TTC549 (cell line): Measurements from ENCODE around the gene IRF2BP1.
"Not testable (repeated sequence)": the region's sequence is repeated elsewhere in the genome, so short reads cannot be mapped to it uniquely, and the experiment has no call there.

Source experiments
- FAIRE-seq: peaks from 2 replicates; lab custom pipeline; 2012; peaks lifted over from hg19 to GRCh38; lab: Jason Lieb, UNC

IRF2BP1 gene

DNA sequence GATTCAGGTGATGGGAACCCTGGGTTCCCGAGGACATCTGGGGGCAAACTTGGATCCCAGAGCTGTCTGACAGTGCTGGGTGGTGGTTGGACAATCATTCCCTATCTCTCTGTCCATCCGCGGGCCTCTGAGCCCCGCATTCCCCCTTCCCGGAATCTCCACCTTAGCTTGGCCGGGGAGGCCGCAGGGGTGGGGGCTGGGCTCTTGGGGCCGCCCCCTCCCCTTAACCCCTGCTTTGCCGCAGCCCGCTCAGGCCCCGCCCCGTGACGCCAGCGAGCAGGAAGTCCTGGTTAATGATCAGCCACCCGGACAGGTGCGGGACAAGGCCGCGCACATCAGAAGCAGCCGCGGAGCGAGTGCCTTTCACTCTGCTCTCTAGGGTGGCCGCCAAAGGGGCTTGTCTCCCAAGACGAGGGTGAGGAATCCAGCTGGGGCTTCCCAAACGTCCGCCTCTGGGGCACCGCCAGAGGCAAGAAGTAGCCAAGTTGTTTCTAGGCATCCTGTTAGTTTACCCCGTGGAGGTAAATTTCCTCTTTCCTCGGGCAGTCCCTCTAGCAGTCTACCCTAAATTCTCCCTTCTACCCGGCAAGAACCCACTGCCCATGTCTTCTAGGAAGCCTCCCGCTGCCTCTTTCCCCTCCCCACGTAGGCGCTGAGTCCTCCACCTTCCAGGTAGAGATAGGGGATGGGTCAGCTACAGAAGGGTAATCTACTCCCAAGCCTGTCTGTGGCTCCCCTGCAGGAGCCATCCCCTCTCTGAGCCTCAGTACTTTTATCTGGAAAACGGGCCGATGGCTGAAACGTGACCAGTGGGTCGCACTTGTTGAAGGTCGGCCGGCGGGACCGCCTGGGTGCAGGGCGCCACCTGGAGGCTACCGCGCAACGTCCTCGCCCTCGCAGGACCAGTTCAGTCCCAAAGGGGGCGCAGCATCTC, 3.0 kb downstream of the IRF2BP1 start:
- FAIRE-seq = no peak

DNA sequence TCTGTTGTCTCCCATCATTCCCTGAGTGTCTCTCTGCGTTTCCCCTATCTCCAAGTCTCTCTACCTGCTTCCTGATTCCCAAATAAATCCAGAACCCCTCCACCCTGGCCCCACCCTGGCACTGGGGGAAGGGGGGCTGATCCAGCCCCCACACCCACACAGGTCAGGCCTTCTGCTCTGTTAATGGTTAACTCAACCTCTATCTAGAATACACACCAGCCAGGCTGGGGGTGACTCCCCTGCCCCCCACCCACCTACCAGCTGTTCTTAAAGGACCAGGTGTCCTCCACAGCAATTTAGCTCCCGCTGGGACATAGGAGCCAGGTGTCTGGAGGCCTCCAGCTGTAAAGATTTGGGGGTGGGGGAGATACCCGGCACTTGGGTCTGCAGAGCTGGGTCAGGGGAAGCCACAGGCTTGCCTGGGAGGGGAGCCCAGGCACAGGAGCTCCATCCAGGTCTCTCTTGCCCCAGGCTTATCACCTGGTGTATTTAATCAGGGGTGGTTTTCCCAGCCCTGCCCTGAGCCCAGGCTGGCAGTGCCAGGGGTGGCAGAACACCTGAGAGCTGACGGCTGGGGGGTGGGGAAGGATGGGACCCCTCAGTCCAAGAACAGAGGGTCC, 3.9 kb downstream of the IRF2BP1 start:
- no peak for FAIRE-seq

DNA sequence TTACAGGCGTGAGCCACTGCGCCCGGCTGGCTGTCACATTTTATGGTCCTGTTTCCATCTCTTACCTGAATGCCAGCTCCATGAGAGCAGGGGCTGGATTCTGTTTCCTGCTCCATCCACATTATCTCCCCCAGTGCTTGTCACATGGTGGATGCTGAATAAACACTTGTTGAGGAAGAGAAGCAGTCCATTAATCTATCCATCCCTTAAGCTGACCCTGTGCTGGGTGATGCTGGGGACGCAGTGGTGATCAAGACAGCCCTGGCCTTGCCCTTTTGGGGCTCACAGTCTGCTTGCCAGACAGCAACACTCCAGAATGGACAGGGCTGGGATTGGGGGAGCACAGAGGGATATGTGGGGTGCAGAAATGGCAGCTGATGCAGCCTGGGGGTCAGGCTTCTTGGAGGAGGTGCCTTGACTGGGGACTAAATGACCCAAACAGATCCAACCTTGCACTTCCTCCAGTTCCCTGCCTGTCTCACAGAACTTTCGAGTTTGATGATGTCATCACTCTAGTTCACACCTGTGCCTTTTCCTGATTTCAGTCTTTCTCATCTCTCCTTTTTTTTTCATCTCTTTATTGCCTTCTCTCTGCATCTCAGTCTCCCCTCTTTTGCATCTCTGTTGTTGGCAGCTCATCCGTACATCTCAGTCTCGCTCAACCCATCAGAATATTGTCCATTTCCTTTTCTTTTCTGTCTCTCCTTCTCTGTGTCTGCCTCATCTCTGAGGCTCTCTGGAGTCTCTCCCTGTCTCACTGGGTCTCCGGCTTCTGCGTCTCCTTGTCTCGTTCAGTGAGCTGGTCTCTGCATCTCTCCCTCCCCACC, 4.6 kb downstream of the IRF2BP1 start:
- no peak for FAIRE-seq

DNA sequence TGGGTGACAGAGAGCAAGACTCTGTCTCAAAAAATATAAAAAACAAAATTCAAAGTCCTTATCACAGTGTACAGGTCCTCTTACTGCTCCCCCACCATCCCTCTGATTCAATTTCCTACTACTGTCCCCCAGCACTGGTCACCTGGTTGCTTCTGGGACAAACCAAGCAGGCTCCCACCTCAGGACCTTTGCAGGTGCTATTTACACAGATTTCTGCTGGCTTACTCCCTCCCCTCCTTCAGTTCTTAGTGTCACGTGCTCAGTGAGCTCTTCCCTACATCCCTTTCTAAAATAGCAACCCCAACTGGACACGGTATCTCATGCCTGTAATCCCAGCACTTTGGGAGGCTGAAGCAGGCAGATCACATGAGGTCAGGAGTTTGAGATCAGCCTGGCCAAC, 6.0 kb downstream of the IRF2BP1 start:
- no peak for FAIRE-seq

DNA sequence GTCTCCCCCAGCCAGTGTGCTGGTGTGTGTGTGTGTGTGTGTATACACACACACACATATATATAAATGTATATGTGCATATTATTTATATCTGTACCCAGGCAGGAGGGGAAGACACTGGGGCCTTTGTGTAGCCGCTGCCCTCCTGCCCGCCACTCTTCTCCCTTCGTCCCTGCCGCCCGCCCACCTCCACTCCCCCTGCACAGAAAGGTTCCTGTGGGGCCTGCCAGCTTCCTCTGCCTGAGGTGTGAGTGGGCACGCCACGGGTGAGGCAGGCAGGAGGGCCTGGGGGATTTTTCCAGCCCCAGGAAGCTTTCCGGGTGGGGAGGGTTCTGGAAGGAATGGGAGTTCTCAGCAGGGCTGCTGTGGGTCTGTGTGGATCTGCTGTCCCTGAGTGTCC, 6.9 kb downstream of the IRF2BP1 start:
- FAIRE-seq = no peak

DNA sequence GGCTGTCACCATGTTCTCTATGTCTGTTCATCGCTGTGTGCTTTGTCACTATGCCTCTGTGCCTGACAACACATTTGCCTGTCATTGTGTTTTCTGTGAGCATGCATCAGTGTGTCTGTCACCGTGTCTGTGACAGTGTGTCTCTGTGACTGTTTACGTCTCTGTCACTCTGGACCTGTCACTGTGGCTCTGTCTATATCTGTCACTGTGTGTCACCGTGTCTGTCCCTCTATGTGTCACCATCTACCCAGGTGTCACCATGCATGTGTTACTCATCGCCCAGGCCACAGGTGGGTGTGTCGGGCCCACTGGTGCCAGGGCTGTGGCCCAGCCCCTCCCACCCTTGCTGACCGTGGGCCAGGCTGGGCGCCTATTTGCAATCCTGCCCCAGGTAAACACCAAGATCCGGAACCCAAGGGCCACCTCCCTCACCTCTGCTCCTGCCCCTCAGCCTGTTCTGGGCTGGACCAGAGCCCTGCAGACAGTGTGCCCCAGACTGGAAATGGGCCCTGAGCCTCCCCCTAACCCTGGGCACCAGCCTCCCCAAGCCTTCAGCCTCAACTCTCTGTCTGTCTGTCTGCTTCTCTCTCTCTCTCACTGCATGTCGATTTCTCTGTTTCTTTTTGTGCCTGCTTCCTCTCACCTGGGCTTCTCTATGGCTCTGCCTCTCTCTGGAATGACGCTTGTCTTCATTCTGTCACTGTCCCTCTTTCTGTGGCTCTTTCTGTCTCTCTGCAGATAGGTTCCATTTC, 7.7 kb downstream of the IRF2BP1 start:
- FAIRE-seq = no peak

DNA sequence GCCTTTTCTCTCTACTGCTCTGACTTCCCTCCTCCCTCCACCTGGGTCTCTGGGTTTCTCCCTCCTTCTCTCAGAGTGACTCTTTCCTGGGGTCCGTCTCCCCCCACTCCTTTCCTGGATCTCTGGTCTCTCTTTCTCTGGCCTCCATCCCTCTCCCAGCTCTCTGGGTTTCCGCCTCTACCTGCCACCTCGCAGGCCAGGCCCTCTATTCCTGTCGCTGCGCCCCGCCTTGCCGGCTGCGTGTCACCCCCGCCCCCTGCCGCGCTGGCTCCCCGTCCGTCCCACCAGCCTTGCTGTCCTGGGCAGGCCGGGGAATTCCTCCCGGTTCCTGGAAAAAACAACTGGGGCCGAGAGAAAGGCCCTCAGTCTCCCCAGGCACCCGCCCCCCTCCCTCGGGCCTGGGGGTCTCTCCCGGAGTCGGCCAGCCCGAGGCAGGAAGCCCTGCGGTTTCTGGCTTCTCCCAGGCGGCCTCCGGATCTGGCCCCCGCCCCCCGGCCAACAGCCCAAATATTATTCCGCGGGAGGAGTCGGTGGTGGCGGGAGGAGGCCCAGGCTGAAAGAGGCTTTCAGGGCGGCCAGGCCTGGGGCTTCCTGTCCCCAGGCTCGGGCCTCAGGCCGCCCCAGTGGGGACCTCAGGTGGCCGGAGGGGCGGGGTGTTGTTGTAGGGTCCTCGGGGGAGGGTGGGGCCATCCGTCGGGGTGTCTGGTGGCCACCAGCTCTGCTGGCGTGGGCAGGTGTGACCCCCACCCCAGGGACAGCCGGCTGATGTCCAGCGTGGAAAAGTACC, 9.3 kb downstream of the IRF2BP1 start:
- no peak for FAIRE-seq

DNA sequence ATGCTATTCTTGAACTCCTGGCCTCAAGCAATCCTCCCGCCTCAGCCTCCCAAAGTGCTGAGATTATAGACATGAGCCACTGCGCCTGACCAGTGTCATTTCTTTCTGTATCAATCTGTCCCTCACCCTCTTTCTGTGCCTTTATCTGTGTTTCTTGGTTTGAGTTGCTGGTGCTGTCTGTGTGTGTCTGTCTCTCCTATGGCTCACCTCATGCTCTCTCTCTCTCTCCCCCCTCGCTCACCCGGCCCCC, 9.9 kb downstream of the IRF2BP1 start:
- no peak for FAIRE-seq

DNA sequence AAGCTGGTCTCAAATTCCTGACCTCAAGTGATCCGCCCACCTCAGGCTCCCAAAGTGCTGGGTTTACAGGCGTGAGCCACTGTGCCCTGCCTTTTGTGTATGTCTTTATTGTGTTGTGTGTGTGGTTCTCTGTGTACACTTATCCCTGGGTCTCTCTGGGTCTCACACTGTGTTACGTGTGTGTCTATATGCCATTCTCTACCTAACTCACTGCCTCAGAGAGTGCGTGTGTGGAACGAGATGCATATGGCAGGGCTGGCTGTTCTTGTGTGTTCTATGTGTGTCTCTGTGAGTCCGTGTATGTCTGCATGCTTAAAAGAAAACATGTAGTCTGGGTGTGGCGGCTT, 11.3 kb downstream of the IRF2BP1 start:
- no peak for FAIRE-seq

DNA sequence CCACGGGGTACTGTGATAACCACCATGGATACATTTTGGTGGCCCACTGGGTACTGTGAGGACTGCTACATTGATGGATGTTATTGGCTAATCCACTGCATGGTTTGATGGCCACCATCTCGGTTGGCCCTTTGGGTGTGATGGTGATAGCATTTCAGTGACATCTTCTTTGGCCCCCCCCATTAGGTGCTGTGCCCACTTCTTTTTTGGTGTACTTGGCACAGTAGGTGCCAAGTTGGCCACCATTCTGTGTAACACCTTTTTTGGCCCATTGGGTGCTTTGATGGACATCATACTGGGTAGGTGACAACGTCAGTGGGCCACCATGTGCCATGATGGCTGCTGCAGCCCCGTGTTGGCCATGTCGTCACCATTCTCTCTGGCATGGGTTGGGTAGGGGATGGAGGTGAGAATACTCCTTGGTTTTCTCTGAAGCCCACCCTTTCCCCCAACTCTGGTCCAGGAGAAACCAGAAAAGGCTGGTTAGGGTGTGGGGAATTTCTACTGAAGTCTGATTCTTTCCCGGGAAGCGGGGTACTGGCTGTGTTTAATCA, 12.6 kb downstream of the IRF2BP1 start:
- no peak for FAIRE-seq

DNA sequence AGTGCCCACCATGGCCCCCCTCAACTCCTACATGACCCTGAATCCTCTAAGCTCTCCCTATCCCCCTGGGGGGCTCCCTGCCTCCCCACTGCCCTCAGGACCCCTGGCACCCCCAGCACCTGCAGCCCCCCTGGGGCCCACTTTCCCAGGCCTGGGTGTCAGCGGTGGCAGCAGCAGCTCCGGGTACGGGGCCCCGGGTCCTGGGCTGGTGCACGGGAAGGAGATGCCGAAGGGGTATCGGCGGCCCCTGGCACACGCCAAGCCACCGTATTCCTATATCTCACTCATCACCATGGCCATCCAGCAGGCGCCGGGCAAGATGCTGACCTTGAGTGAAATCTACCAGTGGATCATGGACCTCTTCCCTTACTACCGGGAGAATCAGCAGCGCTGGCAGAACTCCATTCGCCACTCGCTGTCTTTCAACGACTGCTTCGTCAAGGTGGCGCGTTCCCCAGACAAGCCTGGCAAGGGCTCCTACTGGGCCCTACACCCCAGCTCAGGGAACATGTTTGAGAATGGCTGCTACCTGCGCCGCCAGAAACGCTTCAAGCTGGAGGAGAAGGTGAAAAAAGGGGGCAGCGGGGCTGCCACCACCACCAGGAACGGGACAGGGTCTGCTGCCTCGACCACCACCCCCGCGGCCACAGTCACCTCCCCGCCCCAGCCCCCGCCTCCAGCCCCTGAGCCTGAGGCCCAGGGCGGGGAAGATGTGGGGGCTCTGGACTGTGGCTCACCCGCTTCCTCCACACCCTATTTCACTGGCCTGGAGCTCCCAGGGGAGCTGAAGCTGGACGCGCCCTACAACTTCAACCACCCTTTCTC, 13.6 kb downstream of the IRF2BP1 start:
- no peak for FAIRE-seq

DNA sequence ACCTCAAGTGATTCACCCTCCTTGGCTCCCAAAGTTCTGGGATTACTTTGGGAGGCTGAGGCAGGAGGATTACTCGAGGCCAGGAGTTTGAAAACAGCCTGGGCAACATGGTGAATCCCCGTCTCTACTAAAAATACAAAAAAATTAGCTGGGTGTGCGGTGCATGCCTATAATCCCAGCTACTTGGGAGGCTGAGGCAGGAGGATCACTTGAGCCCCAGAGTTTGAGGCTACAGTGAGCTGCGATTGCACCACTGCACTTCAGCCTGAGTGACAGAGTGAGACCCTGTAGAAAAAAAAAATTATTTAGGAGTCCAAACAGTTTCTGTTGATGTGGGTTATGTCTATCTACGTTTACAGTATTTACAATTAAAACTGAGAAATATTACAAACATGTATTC, 15.1 kb downstream of the IRF2BP1 start:
- no peak for FAIRE-seq

DNA sequence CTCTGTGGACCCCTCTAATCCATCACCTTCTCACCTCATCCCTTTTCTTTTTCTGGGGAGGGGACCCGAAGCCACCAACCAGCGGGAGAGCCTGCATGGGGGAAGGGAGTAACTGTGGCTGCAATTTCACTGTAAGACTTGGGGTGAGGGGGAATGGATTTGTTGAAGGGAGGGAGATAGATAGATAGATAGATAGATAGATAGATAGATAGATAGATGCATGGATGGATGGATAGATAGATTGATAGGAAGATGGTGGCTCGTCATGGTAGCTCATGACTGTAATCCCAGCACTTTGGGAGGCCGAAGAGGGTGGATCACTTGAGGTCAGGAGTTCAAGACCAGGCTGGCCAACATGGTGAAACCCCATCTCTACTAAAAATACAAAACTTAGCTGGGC, 18.7 kb downstream of the IRF2BP1 start:
- FAIRE-seq = not testable (repeated sequence)

DNA sequence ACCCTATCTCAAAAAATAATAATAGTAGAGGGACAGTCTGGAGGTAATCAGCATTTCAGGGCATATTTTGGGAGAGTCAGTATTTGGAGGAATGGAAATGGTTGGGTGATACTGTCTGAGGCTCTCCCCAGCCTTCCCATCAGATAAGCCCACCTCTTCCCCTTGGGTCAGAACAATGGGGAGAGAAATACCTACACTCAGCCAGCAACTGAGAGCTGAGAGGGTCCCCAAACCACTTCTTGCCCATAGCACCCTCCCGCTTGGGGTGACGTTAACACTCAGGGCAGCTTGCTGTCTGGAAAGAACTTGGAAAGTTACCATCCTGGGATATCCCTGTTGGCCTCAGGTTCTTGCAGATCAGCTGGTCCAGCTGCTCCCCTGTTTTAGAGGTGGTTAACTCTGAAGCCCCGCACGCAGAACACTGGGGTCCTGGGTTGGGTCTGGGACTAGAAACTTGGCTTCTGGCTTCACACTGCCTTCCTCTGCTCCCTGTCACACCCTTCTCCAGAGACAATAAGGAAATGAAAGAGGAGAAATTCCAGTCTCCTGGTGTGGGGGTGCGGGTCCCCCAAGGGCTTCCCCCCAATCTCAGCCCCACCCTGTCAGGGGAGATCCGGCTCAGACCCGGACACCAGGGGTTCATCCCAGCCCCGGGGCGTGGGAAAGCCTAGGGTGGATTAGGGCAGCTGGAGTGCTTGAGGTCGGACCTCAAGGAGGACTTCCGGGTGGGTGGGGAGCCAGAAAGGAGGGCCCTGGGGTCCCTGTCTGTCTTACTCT, 19.4 kb downstream of the IRF2BP1 start:
- no peak for FAIRE-seq

DNA sequence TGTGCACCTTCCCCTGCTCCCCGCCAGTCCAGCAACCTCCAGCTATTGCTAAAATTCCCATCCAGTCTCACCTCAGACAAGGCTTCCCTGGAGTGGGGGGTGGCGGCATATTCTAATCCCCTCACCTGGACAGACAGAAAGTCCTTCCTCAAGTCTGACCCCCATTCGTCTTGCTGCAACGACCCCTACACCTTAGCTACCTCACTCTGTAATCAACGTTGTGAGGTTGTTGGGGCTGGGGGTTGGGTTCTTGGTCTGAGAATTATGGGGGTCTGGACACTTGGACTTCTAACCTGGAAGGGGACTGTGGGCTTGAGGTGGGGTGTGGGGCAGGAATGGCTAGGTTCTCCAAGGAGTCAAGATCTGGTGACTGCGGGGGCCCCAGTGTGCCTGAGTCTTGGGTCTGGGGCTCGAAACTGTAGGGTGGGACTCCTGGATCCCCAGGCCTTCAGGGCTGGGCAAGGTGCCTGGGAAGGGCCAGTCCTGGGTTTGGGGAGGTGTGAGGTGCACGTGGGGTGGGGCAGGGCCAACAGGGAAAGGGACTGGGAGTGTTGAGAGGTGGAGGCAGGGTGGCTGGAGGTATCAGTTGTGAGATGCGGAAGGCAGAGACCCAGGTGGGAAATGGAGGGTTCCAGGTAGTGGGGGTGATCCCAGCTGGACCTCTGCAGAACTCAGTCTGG, 20.5 kb downstream of the IRF2BP1 start:
- no peak for FAIRE-seq

DNA sequence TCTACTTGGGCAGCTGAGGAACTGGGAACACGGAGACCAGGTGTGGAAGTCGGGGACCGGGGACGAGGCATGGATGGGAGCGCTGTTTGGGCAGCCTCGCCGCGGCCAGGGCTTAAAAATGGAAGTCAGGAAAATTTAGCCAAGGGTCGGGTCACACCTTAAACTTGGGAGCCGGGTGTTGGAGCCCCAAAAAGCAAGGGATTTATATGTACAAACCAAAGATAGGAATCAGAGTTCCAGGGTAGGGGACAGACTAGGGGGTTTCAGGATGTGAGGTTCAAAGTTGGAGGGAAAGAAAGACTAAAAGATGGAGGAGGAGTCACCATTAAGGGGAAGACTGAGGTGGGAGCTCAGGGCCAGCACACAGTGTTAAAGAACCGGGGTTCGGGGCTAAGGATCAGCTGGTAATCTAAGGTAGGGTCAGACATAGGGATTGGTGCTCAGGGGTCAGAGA, 21.3 kb downstream of the IRF2BP1 start:
- FAIRE-seq = no peak

DNA sequence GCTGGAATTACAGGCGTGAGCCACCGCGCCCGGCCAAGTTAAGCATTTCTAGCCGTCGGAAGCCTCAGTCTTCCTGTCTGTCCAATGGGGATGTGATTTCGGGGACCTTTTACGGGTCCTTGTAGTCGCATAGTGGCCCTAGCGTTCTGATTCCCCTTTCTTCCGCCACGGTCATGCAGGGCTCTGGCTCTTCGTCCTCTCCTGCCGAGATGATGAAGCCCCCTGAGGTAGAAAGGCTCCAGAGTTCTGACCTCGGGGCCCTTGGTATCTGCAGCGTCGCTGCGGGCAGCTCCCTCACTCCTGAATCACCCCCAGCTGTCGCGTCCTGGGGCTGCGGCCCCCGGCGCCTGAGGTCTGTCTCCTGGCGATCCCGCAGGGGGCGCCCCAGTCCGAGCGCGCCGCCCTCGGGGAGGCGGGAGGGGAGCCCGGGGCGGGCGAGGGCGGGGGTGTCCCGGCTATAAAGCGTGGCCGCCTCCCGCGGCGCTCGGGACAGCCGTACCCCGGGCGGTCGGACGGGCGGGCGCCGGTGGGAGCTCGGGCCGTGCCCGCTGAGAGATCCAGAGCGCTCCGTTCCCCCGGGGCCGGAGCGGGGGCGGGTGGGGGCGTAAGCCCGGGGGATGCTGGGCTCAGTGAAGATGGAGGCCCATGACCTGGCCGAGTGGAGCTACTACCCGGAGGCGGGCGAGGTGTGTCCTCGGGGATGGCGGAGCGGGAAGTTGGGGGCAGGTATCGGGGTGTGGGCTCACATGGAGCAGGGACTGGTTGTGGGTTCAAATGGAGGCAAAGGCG, 21.9 kb downstream of the IRF2BP1 start, which contains the start of gene FOXA3:
TSS of gene FOXA3 (plus strand) at position 487 of the 789 bp plus-strand sequence. CDS start at position 618, 131 bp downstream.
- FAIRE-seq = no peak

DNA sequence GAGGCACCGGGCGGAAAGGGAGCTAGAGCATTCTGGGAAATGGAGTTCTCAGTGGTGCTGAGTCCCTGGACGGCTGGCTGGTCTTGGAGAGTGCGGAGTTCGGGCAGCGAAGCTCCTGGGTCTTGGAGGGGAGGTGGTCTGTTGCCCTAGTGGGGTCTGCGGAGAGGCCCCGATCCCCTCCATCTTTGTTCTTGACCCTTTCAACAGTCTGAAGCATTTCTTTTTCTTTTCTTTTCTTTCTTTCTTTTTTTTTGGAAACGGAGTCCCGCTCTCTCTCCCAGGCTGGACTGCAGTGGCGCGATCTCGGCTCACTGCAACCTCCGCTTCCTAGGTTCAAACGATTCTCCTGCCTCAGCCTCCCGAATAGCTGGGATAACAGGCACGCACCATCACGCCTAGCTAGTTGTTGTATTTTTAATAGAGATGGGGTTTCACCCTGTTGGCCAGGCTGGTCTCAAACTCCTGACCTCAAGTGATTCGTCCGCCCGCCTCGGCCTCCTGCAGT, 22.6 kb downstream of the IRF2BP1 start:
- no peak for FAIRE-seq
